Mesothelial cell of epicardium (in vitro differentiated cells): ENCODE data around the gene DPM1. TPM values are rescaled to one million over a fixed set of nuclear protein-coding genes. Genes with fewer than 3 reads are reported as not detected.

ENCODE experiments used
- DNase-seq, 2 experiments: peaks; one replicate each; pipeline ENCODE4 v3.0.0; 2021; ENCODE audit warnings: low spot score in 2 of 2; ENCODE audit not compliant: unreplicated experiment in 2 of 2
- H3K27ac Mint-ChIP-seq: 2 replicates; pipeline ENCODE4 v1.8.0; 2021; ENCODE audit warnings: mixed read lengths
- H3K27me3 Mint-ChIP-seq: 2 replicates; pipeline ENCODE4 v1.8.0; 2021; ENCODE audit warnings: low read depth, mixed read lengths
- H3K36me3 Mint-ChIP-seq: 2 replicates; pipeline ENCODE4 v1.8.0; 2021; ENCODE audit warnings: mixed read lengths
- H3K4me1 Mint-ChIP-seq: 2 replicates; pipeline ENCODE4 v1.8.0; 2021; ENCODE audit warnings: mixed read lengths
- H3K4me3 Mint-ChIP-seq: 2 replicates; pipeline ENCODE4 v1.8.0; 2021; ENCODE audit warnings: mild to moderate bottlenecking, moderate library complexity, mixed read lengths
- H3K9me3 Mint-ChIP-seq: 2 replicates; pipeline ENCODE4 v1.8.0; 2021; ENCODE audit warnings: mixed read lengths
- CTCF ChIP-seq: fragments of 200-600 bp; sonication (generic); IDR thresholded peaks from one replicate; pipeline ENCODE4 v1.5.0; 2021; ENCODE audit warnings: antibody characterized with exemption; ENCODE audit not compliant: unreplicated experiment
- total RNA-seq: library from RNA; stranded (reverse); gene quantifications from 3 replicates; pipeline ENCODE4 v1.2.1, GENCODE V29; 2021

DPM1 gene
- total RNA-seq, 1 donor from 2014 or later, result 34.5 TPM

GRCh38 chr20:50913690-50914375, 44.5 kb downstream of the DPM1 start:
- H3K36me3 Mint-ChIP-seq, result no peaks in the 10 kb centered on the region
- H3K9me3 Mint-ChIP-seq, result no peaks in the 10 kb centered on the region
- H3K4me3 Mint-ChIP-seq, result no peak overlapping the region
- peaks cover 72% of the 10 kb centered on the region for H3K4me1 Mint-ChIP-seq
- H3K27me3 Mint-ChIP-seq, result no peaks in the 10 kb centered on the region
- no peak for DNase-seq
- no peak for TF ChIP-seq CTCF
- peak overlapping the region; percentile 87 for H3K27ac Mint-ChIP-seq

DNA sequence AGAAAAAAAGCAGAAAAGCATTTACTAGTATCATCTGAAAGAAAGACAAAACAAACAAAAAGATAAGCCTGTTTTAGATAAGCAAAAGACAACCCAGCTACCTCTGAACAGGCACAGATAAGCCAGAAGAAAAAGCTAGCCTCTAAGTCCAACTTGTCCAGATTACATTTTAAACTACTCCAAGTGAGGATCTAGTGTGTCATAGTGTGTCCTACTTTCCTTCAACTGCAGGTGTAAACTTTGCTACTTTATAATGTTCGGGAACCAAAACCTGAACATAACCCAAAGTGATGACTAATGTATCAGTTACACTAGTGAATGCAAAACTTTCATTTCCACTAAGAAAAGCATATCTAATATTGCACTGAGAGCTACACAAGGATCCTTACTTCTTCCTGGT, 46.6 kb downstream of the DPM1 start:
- H3K9me3 Mint-ChIP-seq, result no peaks in the 10 kb centered on the region
- H3K36me3 Mint-ChIP-seq, result peaks cover 6% of the 10 kb centered on the region
- no peak for DNase-seq
- peak overlapping the region; percentile 74 for H3K27ac Mint-ChIP-seq
- no peak overlapping the region for H3K4me3 Mint-ChIP-seq
- H3K4me1 Mint-ChIP-seq, result peaks cover 55% of the 10 kb centered on the region
- no peak for TF ChIP-seq CTCF
- H3K27me3 Mint-ChIP-seq, result no peaks in the 10 kb centered on the region

DNA sequence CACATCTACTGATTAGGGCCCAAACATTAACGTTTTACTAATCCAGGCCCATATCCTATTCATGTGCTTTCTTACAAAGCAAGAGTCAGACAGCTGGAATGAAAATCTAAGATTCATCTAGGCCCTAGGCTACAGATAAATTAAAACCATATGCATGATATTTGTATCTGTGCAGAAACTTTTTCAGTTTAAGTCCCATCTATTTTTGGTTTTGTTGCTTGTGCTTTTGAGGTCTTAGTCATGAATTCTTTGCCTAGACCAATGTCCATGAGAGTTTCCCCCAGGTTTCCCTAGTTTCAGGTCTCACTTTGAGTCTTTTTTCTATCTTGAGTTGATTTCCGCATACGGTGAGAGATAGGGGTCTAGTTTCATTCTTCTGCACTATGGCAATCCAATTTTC, 47.3 kb downstream of the DPM1 start:
- Mint-ChIP-seq H3K9me3 (no peaks in the 10 kb centered on the region), H3K36me3 (peaks cover 6% of the 10 kb centered on the region), H3K4me3 (no peak overlapping the region), H3K27me3 (no peaks in the 10 kb centered on the region), H3K27ac (peak overlapping the region; percentile 74), H3K4me1 (peaks cover 52% of the 10 kb centered on the region)
- DNase-seq, result no peak
- no peak for TF ChIP-seq CTCF

DNA sequence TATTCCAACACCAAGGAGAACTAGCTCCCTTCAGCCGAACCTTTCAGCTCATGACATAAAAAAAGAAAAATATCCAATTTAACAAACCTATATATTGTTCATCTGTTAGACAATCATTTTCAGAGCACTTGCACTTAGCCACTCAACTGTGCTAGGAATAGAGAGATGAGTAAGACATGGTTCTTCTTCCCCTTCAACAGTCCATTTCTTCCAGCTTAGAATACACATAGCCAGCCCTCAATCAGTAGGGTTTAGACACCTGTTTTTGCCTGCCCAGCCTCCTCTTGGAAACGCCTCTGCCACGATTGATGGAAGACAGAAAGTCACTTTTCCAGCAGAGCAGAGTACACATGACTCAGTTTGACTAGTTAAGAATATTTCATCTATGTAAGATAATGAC, 48.9 kb downstream of the DPM1 start:
- peaks cover 45% of the 10 kb centered on the region for H3K4me1 Mint-ChIP-seq
- no peaks in the 10 kb centered on the region for H3K27me3 Mint-ChIP-seq
- peak overlapping the region; percentile 44 for H3K27ac Mint-ChIP-seq
- no peaks in the 10 kb centered on the region for H3K9me3 Mint-ChIP-seq
- DNase-seq, result no peak
- TF ChIP-seq CTCF, result no peak
- peaks cover 6% of the 10 kb centered on the region for H3K36me3 Mint-ChIP-seq
- no peak overlapping the region for H3K4me3 Mint-ChIP-seq

DNA sequence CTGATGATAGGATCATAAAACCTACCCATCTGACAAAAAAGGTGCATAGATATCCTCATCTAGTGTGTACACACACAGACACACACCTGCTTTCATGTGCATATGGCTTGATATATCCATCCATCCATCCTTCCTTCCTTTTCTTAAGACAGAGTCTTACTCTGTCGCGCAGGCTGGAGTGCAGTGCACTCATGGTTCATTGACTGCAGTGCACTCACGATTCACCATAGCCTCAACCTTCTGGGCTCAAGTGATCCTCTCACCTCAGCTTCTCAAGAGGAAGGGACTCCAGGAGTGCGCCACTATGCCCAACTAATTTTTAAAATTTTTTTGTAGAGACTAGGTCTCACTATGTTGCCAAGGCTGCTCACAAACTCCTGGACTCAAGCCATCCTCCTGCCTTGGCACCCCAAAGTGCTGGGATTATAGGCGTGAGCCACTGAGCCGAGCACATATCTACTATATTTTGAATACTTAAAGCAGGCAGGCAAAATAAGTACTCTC, 54.2 kb downstream of the DPM1 start:
- no peaks in the 10 kb centered on the region for H3K9me3 Mint-ChIP-seq
- no peak for TF ChIP-seq CTCF

More for the DNA sequence above, 54.2 kb downstream of the DPM1 start:
- H3K36me3 Mint-ChIP-seq, result peaks cover 12% of the 10 kb centered on the region
- no peak overlapping the region for H3K4me3 Mint-ChIP-seq
- H3K27me3 Mint-ChIP-seq, result no peaks in the 10 kb centered on the region
- no peak overlapping the region for H3K27ac Mint-ChIP-seq
- DNase-seq, result no peak
- H3K4me1 Mint-ChIP-seq, result peaks cover 12% of the 10 kb centered on the region
